Head of caudate nucleus (tissue), 42 donors: ENCODE results near the gene PLCE1.

Experiments
- DNase-seq, 42 donors: peaks; one replicate each; pipeline versions ENCODE4 v3.0.0 to v3.0.0-alpha.2; 2020 to 2021; ENCODE audit warnings: mixed read lengths in 7 of 42
- intact Hi-C: fragments of 100-400 bp; cut with DNase I; formaldehyde crosslinking; loops from one replicate; pipeline ENCODE4 v1.15.0; 2022

Gene PLCE1

GRCh38 chr10:93992400-93993030 is 1.2 kb upstream of the PLCE1 start:
- DNase-seq = no peak
- intact Hi-C loops = no loop called here

- peak in 1 of 42 donors; percentile 18 for DNase-seq
- intact Hi-C loops = no loop called here
Measured at GRCh38 chr10:93993414-93993781, 333 bp upstream of the PLCE1 start.

- DNase-seq = no peak
- intact Hi-C loops = no loop called here
Measured at GRCh38 chr10:93994438-93994801, 689 bp downstream of the PLCE1 start.

- intact Hi-C loops = no loop called here
- no peak for DNase-seq
Measured at GRCh38 chr10:93995182-93995581, 1.5 kb downstream of the PLCE1 start.

- intact Hi-C loops = no loop called here
- no peak for DNase-seq
Measured at GRCh38 chr10:93995598-93996271, 2.0 kb downstream of the PLCE1 start.

- intact Hi-C loops = no loop called here
- no peak for DNase-seq
Measured at GRCh38 chr10:93996551-93996950, 2.8 kb downstream of the PLCE1 start.

- intact Hi-C loops = no loop called here
- DNase-seq = no peak
Measured at GRCh38 chr10:93997546-93997945, 3.8 kb downstream of the PLCE1 start.

- intact Hi-C loops = no loop called here
- DNase-seq = peak in 16 of 42 donors; percentile 6 to 38 (median 16)
Measured at GRCh38 chr10:93999401-93999851, 5.7 kb downstream of the PLCE1 start.

GRCh38 chr10:94000638-94001415 is 7.1 kb downstream of the PLCE1 start:
- intact Hi-C loops = no loop called here
- DNase-seq = no peak

GRCh38 chr10:94001416-94001810 is 7.7 kb downstream of the PLCE1 start:
- no peak for DNase-seq
- intact Hi-C loops = no loop called here

- DNase-seq = no peak
- intact Hi-C loops = no loop called here
Measured at GRCh38 chr10:94002156-94002555, 8.4 kb downstream of the PLCE1 start.

- DNase-seq = no peak
- intact Hi-C loops = no loop called here
Measured at GRCh38 chr10:94003488-94003887, 9.8 kb downstream of the PLCE1 start.

- intact Hi-C loops = no loop called here
- no peak for DNase-seq
Measured at GRCh38 chr10:94005050-94005449, 11.3 kb downstream of the PLCE1 start.

- no peak for DNase-seq
- intact Hi-C loops = no loop called here
Measured at GRCh38 chr10:94006591-94007550, 13.1 kb downstream of the PLCE1 start.

GRCh38 chr10:94008526-94008925 is 14.8 kb downstream of the PLCE1 start:
- no peak for DNase-seq
- intact Hi-C loops = no loop called here

GRCh38 chr10:94010116-94010515 is 16.4 kb downstream of the PLCE1 start:
- intact Hi-C loops = no loop called here
- DNase-seq = no peak

- DNase-seq = no peak
- intact Hi-C loops = no loop called here
Measured at GRCh38 chr10:94010886-94011285, 17.2 kb downstream of the PLCE1 start.

GRCh38 chr10:94011296-94011695 is 17.6 kb downstream of the PLCE1 start:
- intact Hi-C loops = no loop called here
- DNase-seq = no peak

GRCh38 chr10:94012834-94013233 is 19.1 kb downstream of the PLCE1 start:
- intact Hi-C loops = no loop called here
- no peak for DNase-seq
